ENCODE data around the gene SPTB. TPM values are rescaled to one million over a fixed set of nuclear protein-coding genes. Genes with fewer than 3 reads are reported as not detected.
A peak's percentile ranks its signal among the peaks of the same experiment; 100 is the strongest.

Gene SPTB
- total RNA-seq, 1 experiment from 2014 or later, result 2.3 TPM

DNA sequence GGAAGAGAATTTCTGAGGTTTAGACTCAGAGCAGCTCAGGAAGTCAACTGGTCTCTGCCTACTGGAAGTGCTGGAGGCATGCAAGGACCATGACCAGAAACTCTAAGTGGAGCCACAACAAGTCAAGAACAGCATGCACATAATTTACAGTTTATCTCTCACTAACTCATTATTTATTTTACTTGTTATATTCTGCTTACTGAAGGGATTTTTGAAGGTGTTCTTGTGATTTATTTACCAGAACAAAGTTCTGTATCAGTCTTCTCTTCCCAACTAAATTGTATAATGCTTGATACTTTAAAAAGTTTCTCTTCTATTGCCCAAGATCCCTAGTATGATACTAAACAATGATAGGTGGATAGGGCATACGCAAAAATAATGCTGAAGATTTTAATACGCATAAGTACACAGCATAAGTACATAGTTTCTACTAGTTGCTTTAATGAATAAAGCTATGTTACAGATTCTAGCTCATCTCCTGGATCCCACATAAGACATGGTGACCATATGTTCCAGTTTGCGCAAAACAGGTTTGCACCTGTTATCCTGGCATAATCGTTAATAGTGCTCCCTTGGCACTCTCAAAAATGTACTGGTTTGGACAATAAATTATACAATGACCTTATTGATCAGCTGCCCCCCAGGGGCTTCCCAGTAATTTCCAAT is 11.6 kb upstream of the SPTB start:
- Histone ChIP-seq H4K20me1 (ENCODE audit: low read length) (no peaks in the 10 kb centered on the region), H3K4me1 (ENCODE audit: insufficient read depth, low read length) (no peaks in the 10 kb centered on the region), H2AFZ (ENCODE audit: low read length) (no peak overlapping the region), H3K9me2 (replicated peaks; ENCODE audit: low read length) (no peaks in the 10 kb centered on the region), H3K9ac (ENCODE audit: low read length) (no peak overlapping the region), H3K79me2 (ENCODE audit: low read length) (no peaks in the 10 kb centered on the region), H3K27ac (ENCODE audit: low read length) (no peak overlapping the region), H3K4me2 (ENCODE audit: low read length) (no peak overlapping the region), H3F3A (ENCODE audit: low read length, unreplicated experiment) (no peaks in the 10 kb centered on the region), H3K9me3 (ENCODE audit: low read length) (no peaks in the 10 kb centered on the region), H3K27me3 (ENCODE audit: low read length) (no peaks in the 10 kb centered on the region), H3K4me3 (ENCODE audit: low read length) (no peak overlapping the region), H3K36me3 (ENCODE audit: low read depth, low read length) (no peaks in the 10 kb centered on the region)
- intact Hi-C loops (cut with micrococcal nuclease), result loop anchor here (5.0 to 10.0 kb wide), 5 partner anchors 69 to 547 kb away; no protein-coding TSS in a partner anchor
- ChIA-PET CTCF (interaction anchor here (0.5 to 4.7 kb wide), 15 partner anchors 8 to 547 kb away, joined by 3 to 67 read pairs (median 6); no protein-coding TSS in a partner anchor), POLR2A (ENCODE audit: unreplicated experiment) (interaction anchor here (0.5 to 0.6 kb wide), 3 partner anchors 14 to 110 kb away, joined by 3 to 6 read pairs (median 4); no protein-coding TSS in a partner anchor)
- ATAC-seq (peak; percentile 29), DNase-seq (no peak)
- no TSS peak for BruUV-seq (replicated peaks)
- TF ChIP-seq EZH2 (IDR thresholded peaks at IDR 0.05; ENCODE audit: low read length, unreplicated experiment) (no peak), EZH2phosphoT487 (IDR thresholded peaks at IDR 0.05; ENCODE audit: borderline replicate concordance, low read length) (no peak)
- TF ChIP-seq, protein P1, sequence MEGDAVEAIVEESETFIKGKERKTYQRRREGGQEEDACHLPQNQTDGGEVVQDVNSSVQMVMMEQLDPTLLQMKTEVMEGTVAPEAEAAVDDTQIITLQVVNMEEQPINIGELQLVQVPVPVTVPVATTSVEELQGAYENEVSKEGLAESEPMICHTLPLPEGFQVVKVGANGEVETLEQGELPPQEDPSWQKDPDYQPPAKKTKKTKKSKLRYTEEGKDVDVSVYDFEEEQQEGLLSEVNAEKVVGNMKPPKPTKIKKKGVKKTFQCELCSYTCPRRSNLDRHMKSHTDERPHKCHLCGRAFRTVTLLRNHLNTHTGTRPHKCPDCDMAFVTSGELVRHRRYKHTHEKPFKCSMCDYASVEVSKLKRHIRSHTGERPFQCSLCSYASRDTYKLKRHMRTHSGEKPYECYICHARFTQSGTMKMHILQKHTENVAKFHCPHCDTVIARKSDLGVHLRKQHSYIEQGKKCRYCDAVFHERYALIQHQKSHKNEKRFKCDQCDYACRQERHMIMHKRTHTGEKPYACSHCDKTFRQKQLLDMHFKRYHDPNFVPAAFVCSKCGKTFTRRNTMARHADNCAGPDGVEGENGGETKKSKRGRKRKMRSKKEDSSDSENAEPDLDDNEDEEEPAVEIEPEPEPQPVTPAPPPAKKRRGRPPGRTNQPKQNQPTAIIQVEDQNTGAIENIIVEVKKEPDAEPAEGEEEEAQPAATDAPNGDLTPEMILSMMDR (conservative IDR thresholded peaks at IDR 0.05; ENCODE audit: low read depth, low read length), result no peak

DNA sequence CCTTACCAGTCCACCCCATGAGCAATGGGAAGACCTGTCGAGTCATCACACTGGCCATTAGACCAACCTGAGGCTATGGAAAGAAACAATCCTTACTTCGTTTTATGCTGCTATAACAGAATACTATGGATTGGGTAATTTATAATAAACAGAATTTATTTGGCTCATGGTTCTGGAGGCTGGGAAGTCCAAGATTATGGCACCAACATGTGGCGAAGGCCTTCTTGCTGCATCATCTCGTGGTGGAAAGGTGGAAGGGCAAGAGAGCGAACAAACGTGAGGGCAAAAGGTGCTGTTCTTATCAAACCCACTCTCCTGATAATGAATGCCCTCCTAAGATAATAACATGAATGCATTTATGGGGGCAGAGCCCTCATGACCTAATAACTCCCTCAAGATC is 9.6 kb upstream of the SPTB start:
- no peaks in the 10 kb centered on the region for H3K9me2 ChIP-seq (replicated peaks; ENCODE audit: low read length)
- ChIA-PET POLR2A (ENCODE audit: unreplicated experiment) (no interaction called here), CTCF (interaction anchor here (0.5 to 4.7 kb wide), 2 partner anchors 88 to 369 kb away, joined by 4 to 42 read pairs; no protein-coding TSS in a partner anchor)
- H3K4me1 ChIP-seq (ENCODE audit: insufficient read depth, low read length), result no peaks in the 10 kb centered on the region
- intact Hi-C loops (cut with micrococcal nuclease), result no loop called here
- DNase-seq (peak; percentile 17), ATAC-seq (no peak)
- TF ChIP-seq, protein P1 (conservative IDR thresholded peaks at IDR 0.05; ENCODE audit: low read depth, low read length), result no peak
- TF ChIP-seq EZH2 (IDR thresholded peaks at IDR 0.05; ENCODE audit: low read length, unreplicated experiment), result no peak
- no peak for TF ChIP-seq EZH2phosphoT487 (IDR thresholded peaks at IDR 0.05; ENCODE audit: borderline replicate concordance, low read length)
- no peak overlapping the region for H3K27ac ChIP-seq (ENCODE audit: low read length)
- BruUV-seq (replicated peaks), result no TSS peak
- H3F3A ChIP-seq (ENCODE audit: low read length, unreplicated experiment), result no peaks in the 10 kb centered on the region
- 0 out of 2 replicates have a peak, but pooled peaks cover 2% of the 10 kb centered on the region for H3K27me3 ChIP-seq (ENCODE audit: low read length)
- H3K79me2 ChIP-seq (ENCODE audit: low read length), result no peaks in the 10 kb centered on the region
- H3K9me3 ChIP-seq (ENCODE audit: low read length), result no peaks in the 10 kb centered on the region
- H3K36me3 ChIP-seq (ENCODE audit: low read depth, low read length), result no peaks in the 10 kb centered on the region
- H3K9ac ChIP-seq (ENCODE audit: low read length), result no peak overlapping the region
- no peak overlapping the region for H3K4me3 ChIP-seq (ENCODE audit: low read length)
- no peak overlapping the region for H2AFZ ChIP-seq (ENCODE audit: low read length)
- H4K20me1 ChIP-seq (ENCODE audit: low read length), result no peaks in the 10 kb centered on the region
- H3K4me2 ChIP-seq (ENCODE audit: low read length), result no peak overlapping the region

DNA sequence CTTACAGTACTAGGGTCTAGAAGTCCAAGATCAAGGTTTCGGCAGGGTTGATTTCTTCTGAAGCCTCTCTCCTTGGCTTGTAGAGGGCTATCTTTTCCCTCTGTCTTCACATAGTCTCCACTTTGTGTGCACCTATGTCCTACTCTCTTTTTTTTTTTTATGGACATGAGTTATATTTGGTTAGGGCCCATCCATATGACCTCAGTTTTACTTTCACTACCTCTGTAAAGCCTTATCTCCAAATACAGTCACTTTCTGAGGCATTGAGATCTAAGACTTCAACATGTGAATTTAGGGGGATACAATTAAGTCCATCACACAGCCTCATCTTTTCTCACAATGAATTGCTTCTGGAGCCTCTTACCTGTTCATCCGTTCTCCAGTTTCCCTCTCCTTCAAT is 5.9 kb upstream of the SPTB start:
- Histone ChIP-seq H3K9ac (ENCODE audit: low read length) (no peak overlapping the region), H3K4me2 (ENCODE audit: low read length) (no peak overlapping the region), H3F3A (ENCODE audit: low read length, unreplicated experiment) (no peaks in the 10 kb centered on the region), H3K27me3 (ENCODE audit: low read length) (peaks cover 22% of the 10 kb centered on the region), H3K27ac (ENCODE audit: low read length) (no peak overlapping the region), H2AFZ (ENCODE audit: low read length) (no peak overlapping the region), H3K36me3 (ENCODE audit: low read depth, low read length) (no peaks in the 10 kb centered on the region), H3K9me2 (replicated peaks; ENCODE audit: low read length) (no peaks in the 10 kb centered on the region), H3K4me3 (ENCODE audit: low read length) (no peak overlapping the region), H3K9me3 (ENCODE audit: low read length) (no peaks in the 10 kb centered on the region), H3K79me2 (ENCODE audit: low read length) (no peaks in the 10 kb centered on the region), H4K20me1 (ENCODE audit: low read length) (no peaks in the 10 kb centered on the region), H3K4me1 (ENCODE audit: insufficient read depth, low read length) (peaks cover 8% of the 10 kb centered on the region; the same call in 1 of the 2 replicates)
- TF ChIP-seq, protein P1 (conservative IDR thresholded peaks at IDR 0.05; ENCODE audit: low read depth, low read length), result no peak
- TF ChIP-seq EZH2phosphoT487 (IDR thresholded peaks at IDR 0.05; ENCODE audit: borderline replicate concordance, low read length) (no peak), EZH2 (IDR thresholded peaks at IDR 0.05; ENCODE audit: low read length, unreplicated experiment) (no peak)
- intact Hi-C loops (cut with micrococcal nuclease), result no loop called here
- DNase-seq (no peak), ATAC-seq (no peak)
- ChIA-PET CTCF (no interaction called here), POLR2A (ENCODE audit: unreplicated experiment) (no interaction called here)
- no TSS peak for BruUV-seq (replicated peaks)

Data from PC-3 (cell line).